ENCODE results near the gene AUTS2. TPM values are rescaled to one million over a fixed set of nuclear protein-coding genes. Genes with fewer than 3 reads are reported as not detected.

AUTS2 gene
- total and polyA plus RNA-seq, 10 of the 15 experiments (the other 5 are each of a cell fraction or from before 2014, with no cell fraction given): 6.4 to 55.6 (median 21.6) TPM

DNA sequence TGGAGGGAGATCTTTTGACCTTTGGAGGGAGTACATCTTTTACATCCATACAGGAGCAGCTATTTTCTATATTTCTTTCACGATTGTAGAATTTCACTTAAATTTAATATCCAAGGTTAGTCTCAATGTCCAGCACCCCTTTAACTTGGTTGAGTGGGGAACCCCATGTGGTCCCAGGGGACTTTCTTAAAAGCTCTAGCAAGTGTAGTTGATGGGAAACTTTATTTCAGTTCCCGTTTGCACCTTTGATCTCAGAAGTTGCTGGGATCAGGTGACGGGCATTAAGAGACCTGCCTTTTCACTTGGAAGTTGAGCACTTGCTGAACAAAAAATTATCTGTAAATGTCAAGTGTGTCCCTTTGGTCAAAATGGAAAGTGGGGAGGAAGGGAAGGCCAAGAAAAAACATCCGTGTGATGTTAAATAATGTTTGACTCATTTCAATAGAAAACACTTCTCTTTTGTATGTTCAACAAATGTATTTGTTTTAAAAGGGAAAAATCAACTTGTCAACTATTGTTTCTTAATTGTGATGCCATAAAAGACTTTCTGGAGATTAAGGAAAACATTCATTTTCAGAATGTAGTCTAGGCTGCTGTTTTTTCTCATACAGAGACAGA is 1163.5 kb downstream of the AUTS2 start (continued):
- TF ChIP-seq SPI1 (IDR thresholded peaks at IDR 0.05; ENCODE audit: borderline replicate concordance, insufficient read depth, low read depth, low read length): peak; percentile 96
- TF ChIP-seq PAX5 (IDR thresholded peaks at IDR 0.05; ENCODE audit: borderline replicate concordance, low read depth, low read length): peak; percentile 40; the same call in 1 of the 2 replicates
- no peak; the same call in 1 of the 2 replicates for TF ChIP-seq ZNF384 (IDR thresholded peaks at IDR 0.05; ENCODE audit: borderline replicate concordance, low read depth, low read length)
- no peak for TF ChIP-seq RCOR1 (conservative IDR thresholded peaks at IDR 0.05; ENCODE audit: low read depth, low read length)
- TF ChIP-seq SUPT20H (IDR thresholded peaks at IDR 0.05; ENCODE audit: borderline replicate concordance, control insufficient read depth, low read depth, low read length): no peak
- peak; percentile 68 to 84; a peak in 3 of 4 replicates for TF ChIP-seq BHLHE40 (IDR thresholded peaks at IDR 0.05; ENCODE audit: borderline replicate concordance in 1 of 2, low read depth in 2 of 2, low read length in 1 of 2)
- no peak for TF ChIP-seq FOXK2 (IDR thresholded peaks at IDR 0.05)
- peak; percentile 41; the same call in 1 of the 2 replicates for TF ChIP-seq ATF7 (IDR thresholded peaks at IDR 0.05; ENCODE audit: low read depth)
- no peak for TF ChIP-seq SMARCA5 (IDR thresholded peaks at IDR 0.05)
- TF ChIP-seq EP300 (IDR thresholded peaks at IDR 0.05; ENCODE audit: borderline replicate concordance in 1 of 2, control insufficient read depth in 1 of 2, low read depth in 2 of 2, low read length in 2 of 2): peak; percentile 68 to 76; a peak in 2 of 4 replicates
- no peak for TF ChIP-seq E2F4 (IDR thresholded peaks at IDR 0.05; ENCODE audit: low read depth, low read length)
- peak; percentile 79 for TF ChIP-seq FOXM1 (IDR thresholded peaks at IDR 0.05; ENCODE audit: low read depth, low read length)
- TF ChIP-seq IRF4 (IDR thresholded peaks at IDR 0.05; ENCODE audit: low read depth, low read length): peak; percentile 56; the same call in 1 of the 2 replicates
- TF ChIP-seq MEF2A (IDR thresholded peaks at IDR 0.05; ENCODE audit: insufficient read depth, low read depth, low read length): no peak
- TF ChIP-seq, protein P1, sequence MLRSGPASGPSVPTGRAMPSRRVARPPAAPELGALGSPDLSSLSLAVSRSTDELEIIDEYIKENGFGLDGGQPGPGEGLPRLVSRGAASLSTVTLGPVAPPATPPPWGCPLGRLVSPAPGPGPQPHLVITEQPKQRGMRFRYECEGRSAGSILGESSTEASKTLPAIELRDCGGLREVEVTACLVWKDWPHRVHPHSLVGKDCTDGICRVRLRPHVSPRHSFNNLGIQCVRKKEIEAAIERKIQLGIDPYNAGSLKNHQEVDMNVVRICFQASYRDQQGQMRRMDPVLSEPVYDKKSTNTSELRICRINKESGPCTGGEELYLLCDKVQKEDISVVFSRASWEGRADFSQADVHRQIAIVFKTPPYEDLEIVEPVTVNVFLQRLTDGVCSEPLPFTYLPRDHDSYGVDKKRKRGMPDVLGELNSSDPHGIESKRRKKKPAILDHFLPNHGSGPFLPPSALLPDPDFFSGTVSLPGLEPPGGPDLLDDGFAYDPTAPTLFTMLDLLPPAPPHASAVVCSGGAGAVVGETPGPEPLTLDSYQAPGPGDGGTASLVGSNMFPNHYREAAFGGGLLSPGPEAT (IDR thresholded peaks at IDR 0.05; ENCODE audit: low read depth): peak; percentile 99
- TF ChIP-seq PKNOX1 (IDR thresholded peaks at IDR 0.05): peak; percentile 53; the same call in 1 of the 2 replicates
- no peak for TF ChIP-seq HSF1 (IDR thresholded peaks at IDR 0.05; ENCODE audit: low read depth, low read length)
- no peak for TF ChIP-seq BRCA1 (IDR thresholded peaks at IDR 0.05; ENCODE audit: low read depth, low read length)
- TF ChIP-seq, protein P2, sequence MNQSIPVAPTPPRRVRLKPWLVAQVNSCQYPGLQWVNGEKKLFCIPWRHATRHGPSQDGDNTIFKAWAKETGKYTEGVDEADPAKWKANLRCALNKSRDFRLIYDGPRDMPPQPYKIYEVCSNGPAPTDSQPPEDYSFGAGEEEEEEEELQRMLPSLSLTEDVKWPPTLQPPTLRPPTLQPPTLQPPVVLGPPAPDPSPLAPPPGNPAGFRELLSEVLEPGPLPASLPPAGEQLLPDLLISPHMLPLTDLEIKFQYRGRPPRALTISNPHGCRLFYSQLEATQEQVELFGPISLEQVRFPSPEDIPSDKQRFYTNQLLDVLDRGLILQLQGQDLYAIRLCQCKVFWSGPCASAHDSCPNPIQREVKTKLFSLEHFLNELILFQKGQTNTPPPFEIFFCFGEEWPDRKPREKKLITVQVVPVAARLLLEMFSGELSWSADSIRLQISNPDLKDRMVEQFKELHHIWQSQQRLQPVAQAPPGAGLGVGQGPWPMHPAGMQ (IDR thresholded peaks at IDR 0.05; ENCODE audit: borderline replicate concordance): no peak
- TF ChIP-seq, protein P3, sequence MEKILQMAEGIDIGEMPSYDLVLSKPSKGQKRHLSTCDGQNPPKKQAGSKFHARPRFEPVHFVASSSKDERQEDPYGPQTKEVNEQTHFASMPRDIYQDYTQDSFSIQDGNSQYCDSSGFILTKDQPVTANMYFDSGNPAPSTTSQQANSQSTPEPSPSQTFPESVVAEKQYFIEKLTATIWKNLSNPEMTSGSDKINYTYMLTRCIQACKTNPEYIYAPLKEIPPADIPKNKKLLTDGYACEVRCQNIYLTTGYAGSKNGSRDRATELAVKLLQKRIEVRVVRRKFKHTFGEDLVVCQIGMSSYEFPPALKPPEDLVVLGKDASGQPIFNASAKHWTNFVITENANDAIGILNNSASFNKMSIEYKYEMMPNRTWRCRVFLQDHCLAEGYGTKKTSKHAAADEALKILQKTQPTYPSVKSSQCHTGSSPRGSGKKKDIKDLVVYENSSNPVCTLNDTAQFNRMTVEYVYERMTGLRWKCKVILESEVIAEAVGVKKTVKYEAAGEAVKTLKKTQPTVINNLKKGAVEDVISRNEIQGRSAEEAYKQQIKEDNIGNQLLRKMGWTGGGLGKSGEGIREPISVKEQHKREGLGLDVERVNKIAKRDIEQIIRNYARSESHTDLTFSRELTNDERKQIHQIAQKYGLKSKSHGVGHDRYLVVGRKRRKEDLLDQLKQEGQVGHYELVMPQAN (conservative IDR thresholded peaks at IDR 0.05): no peak

Measured in GM12878 (cell line).